GM21381 (cell line): ENCODE results near the gene TEP1.
"Not testable (repeated sequence)": the region's sequence is repeated elsewhere in the genome, so short reads cannot be mapped to it uniquely, and the experiment has no call there.

ENCODE experiments used
- ATAC-seq: cut with Tn5 transposase; IDR thresholded peaks from one replicate; pipeline ENCODE4 v1.9.1; 2021; ENCODE audit warnings: mild to moderate bottlenecking, moderate library complexity; ENCODE audit not compliant: unreplicated experiment

The TEP1 gene

DNA sequence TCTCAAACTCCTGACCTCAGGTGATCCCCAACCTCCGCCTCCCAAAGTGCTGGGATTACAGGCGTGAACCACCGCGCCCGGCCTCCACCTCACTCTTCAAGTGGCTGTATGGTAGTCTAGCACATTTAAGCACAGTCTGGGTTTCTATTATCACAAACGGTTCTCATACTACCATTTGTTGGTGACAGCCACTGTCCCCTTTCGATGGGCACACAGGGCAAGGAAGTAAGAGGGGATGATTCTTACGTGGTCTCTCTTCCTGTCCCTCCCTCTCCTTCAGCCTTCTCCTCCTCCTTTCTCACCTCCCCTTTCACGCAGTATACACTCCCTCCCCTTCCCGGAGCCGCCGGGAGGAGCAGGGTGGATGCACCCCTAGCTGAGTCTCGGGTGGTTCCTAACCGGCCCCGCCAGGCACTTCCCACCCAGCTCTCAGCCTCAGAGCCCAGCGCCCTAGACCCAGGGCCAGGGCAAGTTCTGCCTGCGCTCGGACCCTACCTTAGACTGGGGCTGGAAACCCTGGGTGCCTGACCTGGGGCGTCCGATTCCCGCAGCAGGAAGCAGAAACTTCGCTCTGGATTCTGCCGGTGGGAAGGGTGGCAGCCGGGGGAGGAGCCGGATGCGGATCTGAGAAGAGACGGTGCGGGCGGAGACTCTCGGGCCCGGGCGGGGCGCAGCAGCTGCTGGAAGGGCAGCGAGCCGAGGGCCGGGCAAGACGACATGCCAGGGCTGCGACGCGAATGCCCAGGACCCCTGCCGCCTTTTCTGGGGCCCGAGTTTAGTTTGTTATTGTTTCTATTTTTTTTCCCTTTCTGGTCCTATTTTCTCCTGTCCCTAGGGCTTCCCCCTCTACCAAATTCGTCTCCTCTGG lies at the start of gene TEP1:
TEP1 (minus strand) TSS at position 626 of the 868 bp plus-strand sequence. CDS start 5,062 bp downstream, outside the sequence.
- peak; percentile 49 for ATAC-seq

GRCh38 chr14:20461225-20462141 lies 48.2 kb upstream of the TEP1 start, which contains the start of gene PIP4P1:
TSS of gene PIP4P1 (minus strand) at chr14:20461434. CDS start at chr14:20461325, 109 bp downstream.
- peak; percentile 91 for ATAC-seq

DNA sequence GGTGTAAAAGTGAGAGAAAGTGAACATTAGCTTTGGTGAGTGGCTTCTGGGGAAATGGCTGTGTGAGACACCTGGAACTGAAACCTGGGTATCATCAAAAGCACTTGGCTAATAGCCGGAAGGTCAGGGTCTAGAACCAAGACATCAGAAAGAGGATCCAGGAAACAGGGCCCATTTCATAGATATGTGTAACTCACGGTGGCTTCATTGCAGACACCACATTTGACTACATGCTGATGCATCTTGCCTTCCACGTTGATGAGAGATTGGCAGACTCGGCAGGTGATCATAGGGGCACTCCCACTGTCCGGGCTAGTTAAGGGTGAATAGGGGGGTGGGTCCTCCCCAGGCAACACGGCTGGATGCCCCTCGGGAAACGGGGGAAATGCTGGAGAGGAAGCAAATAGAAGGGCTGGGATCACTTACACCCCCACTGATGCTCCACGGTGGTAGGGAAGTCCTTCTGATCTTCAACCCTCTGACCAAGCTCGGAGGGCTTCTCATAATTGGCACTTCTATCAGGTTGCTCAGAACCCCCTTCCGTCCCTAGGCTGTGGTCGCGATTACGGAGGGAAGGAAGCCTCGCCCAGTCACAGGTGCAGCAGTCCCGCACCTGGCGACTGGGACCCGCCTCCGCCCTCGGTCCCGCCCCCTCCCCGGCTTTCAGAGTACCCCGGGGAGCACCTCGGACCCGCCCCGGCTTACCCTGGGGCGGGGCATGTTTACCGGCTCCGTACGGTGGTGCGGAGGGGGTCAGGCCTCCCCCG lies 47.3 kb upstream of the TEP1 start:
- peak; percentile 14 for ATAC-seq

GRCh38 chr14:20458031-20458789 lies 44.9 kb upstream of the TEP1 start:
- ATAC-seq: no peak

GRCh38 chr14:20456971-20457370 lies 43.7 kb upstream of the TEP1 start:
- no peak for ATAC-seq

- ATAC-seq: peak; percentile 40
Observed at GRCh38 chr14:20455355-20456300, 42.3 kb upstream of the TEP1 start.

DNA sequence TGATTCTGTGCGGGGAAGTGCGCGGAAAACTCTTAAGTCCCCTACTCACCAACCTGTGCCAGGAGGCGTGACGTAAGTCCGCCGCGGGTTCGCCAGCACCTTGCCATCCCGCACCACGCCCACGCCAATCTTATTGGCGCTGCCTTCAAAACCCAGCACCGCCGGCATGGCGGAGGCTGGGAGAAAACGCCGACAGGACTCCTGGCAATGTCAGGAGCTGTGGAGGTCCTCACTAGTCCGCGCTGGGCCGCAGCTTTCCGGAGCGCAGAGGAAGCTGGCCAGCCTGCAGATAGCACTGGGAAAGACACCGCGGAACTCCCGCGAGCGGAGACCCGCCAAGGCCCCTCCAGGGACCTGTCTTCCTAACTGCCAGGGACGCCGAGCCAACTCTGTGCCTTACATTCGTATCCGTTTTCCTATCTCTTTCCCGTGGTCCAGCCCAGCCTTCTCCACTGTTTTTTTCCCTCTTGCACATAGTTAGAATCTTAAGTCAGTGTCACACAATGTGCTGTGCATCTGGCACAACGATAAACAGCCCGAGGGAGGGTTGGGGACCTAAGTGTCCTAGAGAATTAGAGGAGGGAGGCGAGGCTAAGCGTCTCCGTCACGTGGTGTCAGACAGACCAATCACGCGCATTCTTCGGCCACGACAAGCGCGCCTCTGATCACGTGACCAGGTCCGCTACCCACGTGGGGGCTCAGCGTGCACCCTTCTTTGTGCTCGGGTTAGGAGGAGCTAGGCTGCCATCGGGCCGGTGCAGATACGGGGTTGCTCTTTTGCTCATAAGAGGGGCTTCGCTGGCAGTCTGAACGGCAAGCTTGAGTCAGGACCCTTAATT lies 41.4 kb upstream of the TEP1 start, which contains the start of the genes APEX1 and OSGEP:
APEX1 (plus strand) TSS at position 711 of the 839 bp plus-strand sequence. CDS start 420 bp downstream, outside the sequence.
OSGEP (minus strand) TSS at position 297 of the 839 bp plus-strand sequence; CDS start at position 168, 129 bp downstream.
- ATAC-seq: peak; percentile 87

GRCh38 chr14:20452831-20453230 lies 39.5 kb upstream of the TEP1 start:
- ATAC-seq: not testable (repeated sequence)

DNA sequence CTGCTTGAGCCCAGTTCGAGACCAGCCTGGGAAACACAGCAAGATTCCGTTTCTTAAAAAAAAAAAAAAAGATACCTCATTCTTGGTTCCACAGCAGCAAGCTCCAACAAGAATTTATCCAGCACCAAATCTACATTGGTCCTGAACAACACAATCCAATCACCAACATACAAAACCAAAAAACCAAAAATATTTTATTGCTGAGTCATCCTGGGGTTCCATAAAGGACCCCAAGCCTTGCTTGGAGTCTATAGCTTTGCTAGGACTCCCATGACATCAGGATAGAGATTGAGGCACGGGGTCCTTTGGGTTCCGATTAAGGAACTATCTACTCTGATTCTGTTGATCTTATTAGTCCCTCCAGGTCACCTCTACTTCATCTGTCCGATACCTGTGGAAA lies 33.6 kb upstream of the TEP1 start:
- no peak for ATAC-seq

DNA sequence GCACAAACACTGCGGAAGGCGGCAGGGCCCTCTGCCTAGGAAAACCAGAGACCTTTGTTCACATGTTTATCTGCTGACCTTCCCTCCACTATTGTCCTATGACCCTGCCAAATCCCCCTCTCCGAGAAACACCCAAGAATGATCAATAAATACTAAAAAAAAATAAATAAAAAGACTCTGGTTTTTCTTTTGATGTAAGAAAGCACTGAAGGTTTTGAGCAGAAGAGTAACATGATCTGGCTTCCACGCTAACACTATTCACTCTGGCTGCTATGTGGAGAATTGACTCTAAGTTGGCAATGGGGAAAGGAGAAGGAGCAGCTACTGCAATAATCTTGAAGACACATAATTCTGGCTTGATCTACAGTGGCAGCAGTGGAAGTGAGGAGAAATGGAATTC lies 30.3 kb upstream of the TEP1 start:
- not testable (repeated sequence) for ATAC-seq

- no peak for ATAC-seq
Observed at GRCh38 chr14:20441461-20441860, 28.2 kb upstream of the TEP1 start.

GRCh38 chr14:20440882-20441281 lies 27.6 kb upstream of the TEP1 start:
- ATAC-seq: no peak

DNA sequence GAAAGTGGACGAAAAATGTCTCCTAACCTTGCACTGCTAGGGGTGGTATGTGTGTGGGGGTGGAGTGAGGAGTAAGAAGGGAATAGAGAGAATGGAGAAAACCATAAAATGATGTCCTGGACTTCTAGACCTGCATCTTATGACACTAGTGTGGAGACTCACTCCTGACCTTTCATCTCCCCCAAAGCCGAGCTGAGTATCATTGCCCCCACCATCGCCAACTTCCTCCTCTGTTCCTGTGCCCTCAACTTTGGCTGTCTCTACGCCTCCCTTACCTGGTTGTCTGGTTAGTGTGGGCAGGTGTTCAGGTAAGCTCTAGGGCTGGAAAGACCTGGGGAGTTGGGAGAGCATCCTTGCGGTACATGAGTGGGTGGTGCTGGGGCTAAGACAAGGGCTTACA lies 27.2 kb upstream of the TEP1 start:
- no peak for ATAC-seq

DNA sequence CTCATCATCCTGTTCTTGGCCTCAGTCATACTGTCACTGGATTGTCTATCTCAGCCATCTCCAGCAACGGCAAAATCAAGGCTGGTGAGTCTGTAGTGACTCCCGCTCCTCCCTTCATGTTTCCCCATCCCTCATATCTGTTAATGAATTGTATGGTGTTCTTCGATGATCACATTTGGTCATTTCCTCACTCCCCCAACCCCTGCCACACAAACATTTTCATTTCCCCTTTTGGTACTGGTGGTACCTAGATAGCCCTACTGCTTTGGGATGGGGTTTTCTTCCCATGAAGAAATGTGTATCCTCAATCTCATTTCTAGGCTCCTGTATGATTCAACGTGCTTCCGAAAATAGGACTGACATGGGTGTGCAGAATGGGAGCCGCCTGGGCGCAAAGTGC lies 25.4 kb upstream of the TEP1 start:
- ATAC-seq: no peak

DNA sequence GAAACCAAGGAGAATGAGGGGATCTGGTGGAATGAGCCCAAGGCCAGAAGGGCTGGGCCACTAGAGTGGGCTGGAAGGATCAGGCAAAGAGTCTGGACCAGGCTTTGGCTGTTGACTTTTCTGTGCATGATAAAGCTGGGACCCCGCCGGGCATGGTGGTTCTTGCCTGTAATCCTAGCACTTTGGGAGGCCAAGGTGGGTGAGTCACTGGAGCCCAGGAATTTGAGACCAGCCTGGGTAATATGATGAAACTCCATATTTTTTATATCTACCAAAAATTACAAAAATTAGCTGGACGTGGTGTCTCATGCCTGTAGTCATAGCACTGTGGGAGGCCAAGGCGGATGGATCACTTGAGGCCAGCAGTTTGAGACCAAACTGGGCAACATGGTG lies 23.1 kb upstream of the TEP1 start:
- no peak for ATAC-seq

DNA sequence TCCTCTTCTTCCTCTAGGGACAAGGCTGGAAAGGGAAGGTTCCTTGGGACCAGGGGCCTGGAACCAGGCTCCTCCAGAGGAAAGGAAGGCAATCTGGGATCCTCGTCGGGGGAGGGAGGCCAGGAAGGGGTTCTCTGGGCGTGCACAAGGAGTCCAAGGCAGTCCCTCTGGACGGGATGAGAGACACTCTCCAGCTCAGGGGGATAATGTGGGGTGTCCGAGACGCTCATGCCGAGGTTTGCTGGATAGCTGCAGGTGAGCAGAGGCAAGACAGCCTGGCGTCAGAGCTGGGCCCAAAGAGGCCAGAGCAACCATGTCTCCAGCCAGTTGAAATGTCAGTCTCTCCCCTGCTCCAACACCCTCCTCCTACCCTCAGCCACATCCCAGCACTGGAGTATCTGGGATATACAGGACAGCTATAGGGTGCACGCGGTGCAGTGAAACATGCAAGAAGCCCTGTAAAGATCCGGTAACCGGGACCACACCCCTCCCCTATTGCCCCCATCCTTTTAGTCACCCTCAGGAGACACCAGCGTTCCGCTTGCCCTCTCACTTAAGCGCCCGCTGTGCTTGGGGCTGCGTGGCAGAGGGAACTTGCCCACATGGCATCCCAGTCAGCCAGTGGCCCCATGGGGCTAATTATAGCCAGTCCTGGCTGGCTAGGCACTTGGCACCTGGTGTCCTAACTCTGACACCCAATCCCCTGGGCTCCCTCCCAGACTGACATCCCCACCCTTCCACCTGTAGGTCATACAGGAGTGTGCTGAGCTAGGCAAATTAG lies 22.5 kb upstream of the TEP1 start, which contains the start of gene KLHL33:
KLHL33 (minus strand) TSS at position 585 of the 781 bp plus-strand sequence; CDS start at position 230, 355 bp downstream.
- no peak for ATAC-seq
